GM12878 (cell line): Measurements from ENCODE around the gene LMCD1.

Source experiments
- BHLHE40 ChIP-seq, 2 experiments: fragments of 450-650 bp in 1 of 2; IDR thresholded peaks; 2 replicates each; pipeline ENCODE4 v1.6.1; 2011 to 2017; ENCODE audit warnings: low read depth in 2 of 2, borderline replicate concordance in 1 of 2, improper control_type of control experiment in 1 of 2, low read length in 1 of 2, mild to moderate bottlenecking in 1 of 2
- CTCF ChIP-seq, 3 experiments: IDR thresholded peaks in 2 of 3; conservative IDR thresholded peaks in 1 of 3; 2 replicates each; pipeline ENCODE4 v1.5.1; 2011; ENCODE audit warnings: low read depth in 3 of 3, low read length in 3 of 3, mild to moderate bottlenecking in 3 of 3, control low read depth in 2 of 3, moderate library complexity in 2 of 3, inconsistent platforms in 1 of 3, mixed read lengths in 1 of 3; ENCODE audit not compliant: control insufficient read depth in 2 of 3, insufficient read depth in 1 of 3; ENCODE audit errors: extremely low read depth in 1 of 3
- EZH2 ChIP-seq: IDR thresholded peaks from 2 replicates; pipeline ENCODE4 v1.6.1; 2012; ENCODE audit warnings: low read depth, mild to moderate bottlenecking, control low read depth, inconsistent platforms, low read length, borderline replicate concordance; ENCODE audit not compliant: control insufficient read depth
- MAX ChIP-seq: IDR thresholded peaks from 2 replicates; pipeline ENCODE4 v1.6.1; 2012; ENCODE audit warnings: low read depth, low read length, improper control_type of control experiment
- NR2C2 ChIP-seq: IDR thresholded peaks from 2 replicates; pipeline ENCODE4 v1.6.1; 2011; ENCODE audit warnings: borderline replicate concordance, low read depth; ENCODE audit not compliant: control insufficient read depth, insufficient read length
- POLR2A ChIP-seq: IDR thresholded peaks from 2 replicates; pipeline ENCODE4 v1.6.1; 2011; ENCODE audit warnings: low read depth, mild to moderate bottlenecking, low read length
- POLR2AphosphoS5 ChIP-seq: IDR thresholded peaks from 2 replicates; pipeline ENCODE4 v1.6.1; 2011; ENCODE audit warnings: mild to moderate bottlenecking, low read length, inconsistent platforms
- RB1 ChIP-seq: fragments of 450-650 bp; formaldehyde crosslinking; IDR thresholded peaks from 2 replicates; pipeline ENCODE4 v1.6.1; 2017; ENCODE audit warnings: mild to moderate bottlenecking, borderline replicate concordance
- TF ChIP-seq, protein P1 (sequence below): IDR thresholded peaks from 2 replicates; pipeline ENCODE4 v1.6.1; 2012; ENCODE audit warnings: low read length, inconsistent platforms

DNA sequence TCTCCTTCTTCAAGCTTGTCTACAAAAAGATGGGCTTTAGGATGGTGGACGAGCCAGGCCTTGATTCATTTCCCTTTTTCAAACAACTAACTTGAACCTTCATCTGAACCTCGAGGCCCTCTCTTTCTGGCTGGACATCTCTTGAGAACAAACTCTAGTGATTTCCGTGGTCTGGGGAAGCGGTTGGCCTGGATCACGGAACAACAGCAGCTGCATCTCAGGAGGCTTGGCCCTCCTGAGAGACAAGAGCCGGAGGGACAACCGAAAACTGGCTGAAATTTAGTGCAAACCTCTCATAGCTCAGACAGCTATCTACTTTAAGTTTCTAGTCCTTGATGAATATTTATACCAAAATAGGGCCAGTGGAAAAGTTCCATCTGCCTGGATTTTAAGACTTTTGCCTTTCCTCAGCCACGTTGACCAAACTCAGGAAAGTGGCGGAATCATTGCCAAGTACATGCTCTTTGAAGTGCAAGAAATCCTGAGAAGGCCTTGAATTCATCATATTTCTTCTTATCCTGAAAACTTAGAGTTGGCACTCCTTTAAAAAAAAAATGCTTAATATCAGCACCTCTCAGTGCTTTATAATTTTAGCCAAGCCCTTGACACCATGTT lies 14.5 kb downstream of the LMCD1 start:
- no peak for TF ChIP-seq EZH2
- no peak for TF ChIP-seq CTCF (IDR thresholded peaks at IDR 0.05 in 2 of 3, conservative IDR thresholded peaks at IDR 0.05 in 1 of 3; ENCODE audit: control insufficient read depth in 2 of 3, extremely low read depth in 1 of 3, insufficient read depth in 1 of 3, low read depth in 3 of 3, low read length in 3 of 3)
- no peak for TF ChIP-seq POLR2A
- TF ChIP-seq POLR2AphosphoS5, result no peak
- no peak for TF ChIP-seq RB1
- TF ChIP-seq NR2C2, result no peak
- TF ChIP-seq, protein P1, sequence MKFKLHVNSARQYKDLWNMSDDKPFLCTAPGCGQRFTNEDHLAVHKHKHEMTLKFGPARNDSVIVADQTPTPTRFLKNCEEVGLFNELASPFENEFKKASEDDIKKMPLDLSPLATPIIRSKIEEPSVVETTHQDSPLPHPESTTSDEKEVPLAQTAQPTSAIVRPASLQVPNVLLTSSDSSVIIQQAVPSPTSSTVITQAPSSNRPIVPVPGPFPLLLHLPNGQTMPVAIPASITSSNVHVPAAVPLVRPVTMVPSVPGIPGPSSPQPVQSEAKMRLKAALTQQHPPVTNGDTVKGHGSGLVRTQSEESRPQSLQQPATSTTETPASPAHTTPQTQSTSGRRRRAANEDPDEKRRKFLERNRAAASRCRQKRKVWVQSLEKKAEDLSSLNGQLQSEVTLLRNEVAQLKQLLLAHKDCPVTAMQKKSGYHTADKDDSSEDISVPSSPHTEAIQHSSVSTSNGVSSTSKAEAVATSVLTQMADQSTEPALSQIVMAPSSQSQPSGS, result no peak
- no peak for TF ChIP-seq BHLHE40 (IDR thresholded peaks at IDR 0.05; ENCODE audit: borderline replicate concordance in 1 of 2, low read depth in 2 of 2, low read length in 1 of 2)
- TF ChIP-seq MAX, result no peak
